SK-N-SH (cell line): ENCODE measurements around the gene CHAT.

Experiments used
- CTCF ChIP-seq: fragments of 200-600 bp; sonication (generic); IDR thresholded peaks from 2 replicates; pipeline ENCODE4 v1.6.1; 2017; ENCODE audit warnings: antibody characterized with exemption, mild to moderate bottlenecking, moderate library complexity
- ELF1 ChIP-seq: IDR thresholded peaks from 2 replicates; pipeline ENCODE4 v1.4.0; 2012
- EZH2phosphoT487 ChIP-seq: fragments of 200-600 bp; sonication (generic); IDR thresholded peaks from 2 replicates; pipeline ENCODE4 v1.6.1; 2017; ENCODE audit warnings: low read depth, mixed run types, mild to moderate bottlenecking, antibody characterized with exemption, moderate library complexity, borderline replicate concordance
- FOSL2 ChIP-seq: IDR thresholded peaks from 2 replicates; pipeline ENCODE4 v1.4.0; 2012; ENCODE audit warnings: low read depth, mild to moderate bottlenecking, moderate library complexity, borderline replicate concordance
- GABPA ChIP-seq: IDR thresholded peaks from 2 replicates; pipeline ENCODE4 v1.4.0; 2012; ENCODE audit warnings: low read depth, mild to moderate bottlenecking
- IRF3 ChIP-seq: fragments of 150-350 bp; IDR thresholded peaks from 2 replicates; pipeline ENCODE4 v1.6.1; 2016; ENCODE audit warnings: mild to moderate bottlenecking, low read depth, low read length
- MAX ChIP-seq: IDR thresholded peaks from 2 replicates; pipeline ENCODE4 v1.4.0; 2012; ENCODE audit warnings: low read depth
- REST ChIP-seq: IDR thresholded peaks from 2 replicates; pipeline ENCODE4 v1.6.1; 2012; ENCODE audit warnings: mild to moderate bottlenecking, low read depth, low read length, moderate library complexity
- RXRA ChIP-seq: IDR thresholded peaks from 2 replicates; pipeline ENCODE4 v1.4.0; 2012; ENCODE audit warnings: low read depth, mild to moderate bottlenecking, borderline replicate concordance
- YY1 ChIP-seq: IDR thresholded peaks from 2 replicates; pipeline ENCODE4 v1.4.0; 2012; ENCODE audit warnings: low read depth, mild to moderate bottlenecking

GRCh38 chr10:49609006-49609282, 4.9 kb upstream of the CHAT start:
- TF ChIP-seq GABPA, result no peak
- TF ChIP-seq MAX, result no peak
- TF ChIP-seq EZH2phosphoT487, result no peak
- TF ChIP-seq CTCF, result no peak
- no peak for TF ChIP-seq ELF1
- no peak for TF ChIP-seq RXRA
- no peak for TF ChIP-seq YY1
- TF ChIP-seq FOSL2, result no peak
- TF ChIP-seq REST, result no peak
- TF ChIP-seq IRF3, result no peak
